ENCODE data around the gene RIT2.

Gene RIT2

DNA sequence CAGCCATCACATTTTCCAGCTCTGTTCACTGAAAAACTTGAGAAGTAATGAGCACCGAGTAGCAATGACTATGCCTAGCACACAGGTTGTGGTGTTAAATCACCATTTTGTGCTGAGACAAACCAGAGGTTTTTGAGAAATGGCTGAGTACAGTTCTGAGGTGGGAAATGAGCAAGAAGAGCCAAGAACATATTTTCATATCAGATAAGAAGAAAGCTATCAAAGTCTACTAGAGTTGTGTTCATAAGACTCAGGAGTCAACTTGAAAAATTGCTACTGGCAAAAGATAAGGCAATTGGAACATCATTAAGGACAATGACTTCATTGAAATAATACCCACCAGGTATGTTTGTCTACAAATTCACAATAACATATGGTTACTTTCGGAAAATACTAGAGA lies 108.1 kb downstream of the RIT2 start:
- no peak for DNase-seq

DNA sequence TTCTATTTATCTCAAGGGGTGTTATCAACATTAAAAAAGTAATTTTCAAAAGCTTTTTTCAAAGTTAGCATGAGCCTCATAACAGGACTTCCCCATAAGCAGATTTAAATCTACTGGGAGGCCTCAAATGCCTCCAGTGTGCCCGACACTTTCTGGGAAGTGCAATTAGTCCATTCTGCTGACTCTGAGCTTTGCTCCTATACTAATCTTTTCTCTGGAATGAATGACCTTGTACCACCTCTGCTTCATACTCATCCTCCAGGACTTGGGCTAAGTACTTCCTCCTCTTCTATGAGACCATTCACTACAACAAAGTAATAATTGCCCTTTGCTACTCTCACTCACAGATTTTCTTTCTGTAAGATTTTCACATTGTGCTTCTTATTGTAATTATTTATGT lies 111.1 kb downstream of the RIT2 start:
- DNase-seq: peak; percentile 25

DNA sequence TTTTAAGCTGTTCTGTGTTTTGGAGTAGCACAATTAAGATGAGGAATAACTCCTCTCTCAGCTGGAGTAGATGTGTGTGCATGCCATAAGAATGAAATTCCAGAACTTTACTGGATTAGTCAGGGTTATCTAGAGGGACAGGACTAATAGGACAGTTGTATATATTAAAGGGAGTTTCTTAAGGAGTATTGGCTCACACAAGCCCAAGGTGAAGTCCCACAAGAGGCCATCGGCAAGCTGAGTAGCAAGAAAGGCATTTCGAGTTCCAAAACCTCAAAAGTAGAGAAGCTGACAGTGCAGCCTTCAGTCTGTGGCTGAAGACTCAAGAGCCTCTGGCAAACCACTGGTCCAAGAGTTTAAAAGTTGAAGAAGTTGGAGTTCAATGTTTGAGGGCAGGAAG lies 113.7 kb downstream of the RIT2 start:
- DNase-seq: no peak

DNA sequence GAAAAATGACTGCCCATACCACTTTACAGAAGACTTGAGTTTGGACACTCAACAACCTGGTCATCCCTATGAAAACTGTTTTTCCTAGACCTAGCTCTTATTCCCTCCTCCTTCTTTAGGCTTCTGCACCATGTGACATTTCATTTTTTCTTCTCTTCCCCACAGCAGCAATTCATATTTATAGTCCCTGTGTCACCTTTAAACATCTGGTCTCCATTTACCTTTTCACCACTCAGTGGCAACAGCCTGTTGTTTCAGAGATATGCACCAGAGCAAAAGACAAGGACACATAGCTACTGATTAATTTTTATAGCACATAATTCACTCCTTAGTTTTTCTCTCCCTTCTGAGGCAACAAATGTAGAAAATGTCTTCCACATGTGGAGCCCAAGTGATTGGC lies 118.7 kb downstream of the RIT2 start:
- no peak for DNase-seq

DNA sequence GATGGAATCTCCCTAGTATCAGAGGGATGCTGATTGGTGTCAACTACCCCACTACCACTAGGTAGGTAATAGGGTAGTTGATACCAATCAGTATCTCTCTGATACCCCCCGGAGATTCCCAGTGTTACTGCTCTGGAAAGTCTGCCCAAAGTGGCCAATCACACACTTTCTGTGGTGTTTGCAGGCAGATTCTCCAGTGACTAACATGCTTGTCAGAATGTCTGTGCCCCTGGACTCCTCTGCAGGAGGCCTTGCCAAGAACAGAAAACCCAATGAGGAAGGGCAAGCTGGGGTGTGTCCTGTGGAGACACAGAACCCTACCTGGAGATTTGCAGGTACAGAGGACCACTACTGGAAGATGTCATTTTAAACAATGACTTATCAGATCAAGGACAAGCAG lies 135.1 kb downstream of the RIT2 start:
- DNase-seq: no peak

DNA sequence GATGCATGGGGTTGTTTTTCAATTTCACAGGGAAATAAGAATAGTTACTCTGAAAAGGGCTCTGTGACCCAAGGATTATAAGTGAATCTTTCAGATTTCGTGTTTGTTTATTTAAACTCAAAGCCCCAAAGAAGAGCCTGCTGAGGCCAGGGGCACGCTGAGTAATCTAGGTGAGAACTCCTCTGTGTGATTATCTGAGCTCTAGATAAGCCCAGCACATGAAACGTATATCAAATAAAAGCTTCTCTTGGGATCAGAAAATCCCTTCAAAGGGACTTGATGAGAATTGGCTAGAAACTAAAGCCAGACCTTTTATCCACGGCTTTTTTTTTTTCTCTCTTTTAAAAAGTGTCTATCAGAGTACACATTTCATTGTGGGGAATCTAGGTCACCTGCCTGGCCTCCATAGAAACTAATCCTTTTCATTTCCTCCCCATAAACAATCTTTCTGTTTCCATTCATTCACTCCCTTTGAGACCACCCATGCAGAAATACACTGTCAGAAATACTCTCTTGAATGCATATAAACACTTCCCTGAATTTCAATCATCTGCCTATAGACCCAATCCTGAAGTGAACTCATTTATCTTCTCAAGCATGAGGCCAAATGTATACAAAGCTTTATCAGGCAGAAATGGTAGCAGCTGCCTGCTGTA lies 137.4 kb downstream of the RIT2 start:
- DNase-seq: peak; percentile 24

DNA sequence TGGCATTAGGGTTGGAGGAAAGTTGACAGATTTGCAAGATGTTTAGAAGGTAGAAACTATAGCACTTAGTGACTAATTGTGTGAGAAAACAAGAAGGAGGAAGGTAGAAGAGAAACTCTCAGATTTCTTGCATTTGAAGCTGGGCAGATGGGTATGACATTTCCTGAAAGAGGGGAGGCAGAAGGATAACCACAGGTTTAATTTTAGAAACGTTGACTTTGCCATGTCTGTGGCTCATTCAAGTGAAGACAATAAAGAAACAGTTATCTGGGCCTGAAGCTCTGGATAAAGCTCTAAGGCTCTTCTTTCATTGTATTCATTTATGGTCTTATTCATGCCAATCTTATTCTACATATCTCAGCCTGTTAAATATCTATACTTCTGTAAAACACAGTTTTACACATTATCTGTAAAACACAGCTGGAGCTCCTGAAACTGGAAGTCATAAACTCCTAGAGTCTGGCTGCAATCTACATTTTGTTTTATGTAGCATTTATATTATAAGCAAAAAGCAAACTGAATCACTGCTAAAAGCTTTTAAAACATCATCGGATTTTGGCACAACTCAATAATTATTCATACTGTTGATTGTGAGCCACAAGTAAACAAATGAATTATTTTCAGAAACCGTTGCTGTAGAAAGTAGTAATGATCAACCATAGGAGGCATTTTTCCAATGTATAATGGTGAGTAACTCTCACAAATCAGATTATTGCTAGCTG lies 138.5 kb downstream of the RIT2 start:
- DNase-seq: no peak

DNA sequence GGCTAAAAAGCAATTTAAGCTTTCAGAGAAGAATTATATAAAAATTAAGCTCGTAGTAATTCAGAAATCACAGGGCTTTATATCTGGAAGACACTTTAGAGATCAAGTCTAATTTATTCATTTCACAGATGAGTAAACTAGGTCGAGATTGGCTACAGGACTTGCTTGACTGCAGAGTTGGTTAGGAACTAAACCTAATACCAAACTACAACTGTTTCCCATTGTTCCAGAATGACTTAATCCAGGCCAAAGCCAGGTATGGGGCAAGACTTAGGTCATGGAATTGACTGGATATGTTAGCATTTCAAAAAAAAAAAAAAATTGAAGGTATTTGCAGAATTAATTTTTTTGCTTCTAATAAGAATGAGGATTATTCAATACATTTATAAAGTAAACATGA lies 146.1 kb downstream of the RIT2 start:
- no peak for DNase-seq

DNA sequence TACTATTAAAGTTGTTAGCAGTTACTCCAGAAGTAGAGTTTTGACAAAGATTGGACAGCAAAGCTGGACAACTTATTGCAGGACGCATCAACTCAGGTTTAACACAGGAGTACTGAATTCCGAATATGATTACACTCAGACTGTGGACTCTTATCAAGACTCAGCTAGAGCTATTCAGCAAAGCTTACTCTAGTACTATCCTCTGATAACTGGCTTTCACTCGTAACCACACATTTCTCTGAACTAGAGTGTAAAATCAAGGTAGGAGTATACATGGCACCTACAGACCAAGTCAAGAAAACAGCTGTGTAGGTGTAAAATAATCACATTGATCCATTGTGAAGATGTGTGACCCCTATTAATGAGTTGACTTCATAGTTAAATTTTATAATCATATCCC lies 154.2 kb downstream of the RIT2 start:
- no peak for DNase-seq

DNA sequence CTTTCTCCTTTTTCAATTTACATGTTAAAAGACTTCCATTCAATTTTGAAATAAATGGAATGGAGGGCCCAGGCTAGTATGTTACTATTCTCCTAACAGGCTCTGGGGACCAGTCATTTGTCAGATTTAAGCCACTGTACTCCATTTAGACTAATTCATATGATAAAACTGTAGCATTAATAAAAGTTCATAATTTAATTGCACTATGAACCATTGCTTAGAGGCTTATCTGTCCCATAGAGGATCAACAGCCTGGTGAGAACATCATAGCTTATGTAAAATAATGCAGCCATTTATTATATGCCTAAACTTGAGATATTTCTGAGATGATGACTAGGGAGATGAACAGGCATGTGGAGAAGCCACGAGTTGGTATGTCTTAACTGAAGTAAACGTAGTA lies 156.0 kb downstream of the RIT2 start:
- DNase-seq: no peak

DNA sequence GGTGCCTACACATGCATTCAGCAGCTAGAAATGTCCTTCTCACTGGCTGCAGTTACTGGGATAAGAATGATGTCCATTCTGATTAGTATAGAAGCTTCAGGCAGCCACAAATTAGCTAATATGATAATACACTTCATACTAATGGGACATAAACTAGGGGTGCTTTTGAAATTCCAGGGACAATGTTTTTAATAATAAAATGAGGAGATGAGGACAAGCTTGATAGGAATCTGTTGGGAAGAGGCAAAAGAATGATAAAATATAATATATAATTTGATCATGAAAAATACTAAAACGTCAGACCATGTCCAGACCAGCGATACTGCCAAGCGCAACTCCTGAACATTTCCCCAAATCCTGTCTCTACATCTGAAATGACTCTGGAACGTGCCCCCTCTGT lies 157.1 kb downstream of the RIT2 start:
- no peak for DNase-seq

DNA sequence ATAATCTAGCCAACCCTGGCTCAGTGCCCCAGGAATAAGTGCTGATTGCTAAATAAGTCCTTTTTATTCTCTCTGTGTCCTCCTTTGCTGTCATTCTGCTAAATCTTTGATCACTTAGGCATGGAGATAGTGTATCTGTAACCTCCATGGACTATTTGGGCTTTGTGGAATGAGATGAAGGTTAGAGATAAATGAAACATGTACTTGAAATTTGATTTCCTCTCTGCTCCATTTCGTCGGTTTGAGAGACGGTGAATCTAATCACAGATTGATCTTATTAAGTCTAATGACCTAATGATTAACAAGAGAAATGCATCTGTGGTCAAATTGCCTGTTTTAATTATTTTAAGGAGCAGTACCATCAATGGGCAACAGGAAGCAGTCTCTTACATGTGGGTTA lies 159.2 kb downstream of the RIT2 start:
- no peak for DNase-seq

DNA sequence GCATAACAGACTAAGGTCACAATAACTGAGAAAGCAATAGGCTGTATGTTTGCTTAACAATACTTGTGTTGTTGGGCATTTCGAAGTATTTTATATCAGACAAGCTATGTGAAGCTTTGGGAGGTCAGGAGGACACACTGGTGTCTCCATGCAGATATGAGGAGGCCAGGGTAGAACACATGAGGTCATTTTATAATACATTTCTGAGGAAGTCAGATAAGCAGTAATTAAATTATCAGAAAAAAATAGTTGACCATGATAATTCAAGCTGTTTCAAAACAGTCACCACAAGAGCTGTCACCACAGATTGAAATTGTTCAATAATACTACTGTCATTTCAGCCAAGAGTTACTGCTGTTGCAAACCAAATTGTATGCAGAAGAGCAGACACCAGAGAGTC lies 160.6 kb downstream of the RIT2 start:
- no peak for DNase-seq

DNA sequence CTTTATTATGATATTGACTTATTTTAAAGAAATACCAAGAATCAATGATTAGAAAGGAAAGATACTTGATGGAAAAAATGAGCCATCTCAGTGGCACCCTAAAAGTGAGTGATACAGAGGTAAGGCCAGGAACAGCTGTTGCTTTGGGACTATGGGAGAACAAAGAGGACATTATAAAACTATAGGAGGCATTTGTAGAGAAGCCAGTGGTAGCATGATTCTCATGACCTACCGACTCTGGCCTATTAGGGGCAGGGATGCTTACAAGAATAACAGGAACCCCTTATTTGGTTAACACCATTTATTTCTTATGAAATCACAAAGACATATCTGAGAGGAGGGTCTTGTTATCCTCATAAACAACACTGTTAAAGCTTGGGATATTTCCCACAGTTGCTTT lies 162.2 kb downstream of the RIT2 start:
- DNase-seq: no peak

DNA sequence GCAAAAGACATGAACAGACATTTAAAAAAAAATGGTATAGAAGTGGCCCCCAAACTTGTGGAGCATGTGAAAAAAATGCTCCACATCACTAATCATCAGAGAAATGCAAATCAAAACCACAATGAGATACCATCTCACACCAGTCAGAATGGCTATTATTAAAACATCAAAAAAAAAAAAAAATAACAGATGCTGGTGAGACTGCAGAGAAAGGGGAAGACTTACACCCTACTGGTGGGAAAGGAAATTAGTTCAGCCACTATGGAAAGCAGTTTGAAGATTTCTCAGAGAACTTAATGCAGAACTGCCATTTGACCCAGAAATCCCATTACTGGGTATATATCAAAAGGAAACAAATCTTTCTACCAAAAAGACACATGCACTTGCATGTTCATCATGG lies 164.8 kb downstream of the RIT2 start:
- no peak for DNase-seq

DNA sequence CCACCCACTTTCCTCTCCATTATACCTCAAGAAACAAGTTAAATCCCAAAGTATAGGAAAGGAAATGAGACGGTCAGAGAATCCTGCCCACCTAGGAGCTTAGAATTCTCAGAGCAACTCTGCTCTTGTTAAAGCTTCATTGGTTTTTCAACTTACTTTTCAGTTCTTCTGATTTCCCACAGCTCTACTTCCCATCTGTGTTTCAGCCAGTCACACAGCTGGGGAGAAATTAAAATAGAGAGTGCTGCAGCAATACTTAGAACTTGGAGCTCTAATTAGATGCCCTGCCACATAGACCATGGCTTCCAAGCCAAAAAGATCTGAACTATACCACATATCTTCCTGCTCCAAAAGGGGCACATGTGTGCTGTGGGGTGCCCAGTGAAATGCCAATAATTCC lies 166.7 kb downstream of the RIT2 start:
- no peak for DNase-seq

DNA sequence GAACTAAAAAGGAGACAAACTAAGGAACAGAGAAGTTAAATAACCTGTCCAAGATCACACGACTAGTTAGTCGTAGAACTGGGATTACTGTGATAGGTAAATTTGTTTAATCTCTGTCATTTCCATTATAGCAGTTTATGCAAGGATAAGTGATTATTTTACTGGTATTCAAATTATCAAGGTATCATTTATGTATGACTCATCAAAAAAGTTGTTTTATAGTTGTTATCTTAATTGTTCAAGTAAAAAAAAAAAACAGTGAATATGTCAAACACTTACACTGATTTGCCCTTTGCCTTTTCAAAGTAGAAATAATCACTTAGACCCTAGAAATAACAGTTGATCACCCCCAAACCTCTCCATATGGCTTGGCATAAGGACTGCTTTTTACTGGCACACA lies 173.6 kb downstream of the RIT2 start:
- DNase-seq: no peak

DNA sequence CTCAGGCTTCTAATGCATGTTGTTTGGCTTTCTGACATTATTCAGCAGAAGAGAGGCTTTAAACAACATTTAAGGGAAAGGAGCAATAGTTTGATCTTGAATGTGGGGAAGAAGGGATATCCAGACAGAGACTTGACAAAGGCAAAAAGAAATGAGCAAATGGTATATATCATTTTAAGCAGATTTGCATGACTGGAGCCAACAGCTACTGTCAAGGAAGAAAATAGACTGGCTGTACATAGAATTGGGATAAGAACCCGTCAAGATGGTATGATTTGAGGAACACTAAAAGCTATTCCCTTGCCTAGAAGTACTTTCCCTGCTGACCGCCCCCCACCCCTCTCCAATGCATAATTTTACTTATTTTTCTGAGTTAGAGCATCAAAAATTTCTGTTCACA lies 174.5 kb downstream of the RIT2 start:
- no peak for DNase-seq

DNA sequence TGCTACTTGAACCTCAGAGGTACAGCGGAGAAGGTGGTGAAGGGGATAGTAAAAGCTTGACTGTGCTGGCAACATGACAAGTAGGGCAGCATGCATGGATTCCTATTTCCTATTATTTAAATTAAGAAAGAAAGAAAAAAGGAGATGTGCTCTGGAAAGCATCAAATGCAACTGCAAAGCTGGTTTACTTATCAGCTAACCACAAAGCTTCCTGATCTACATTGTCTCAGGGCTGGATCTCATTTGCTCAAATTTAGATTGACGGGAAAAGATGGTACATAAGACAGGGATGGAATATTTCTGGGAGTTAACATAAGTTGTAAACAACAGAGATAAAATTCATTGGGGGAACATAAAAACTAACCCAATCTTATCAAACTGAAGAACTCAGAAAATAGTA lies 178.0 kb downstream of the RIT2 start:
- no peak for DNase-seq

DNA sequence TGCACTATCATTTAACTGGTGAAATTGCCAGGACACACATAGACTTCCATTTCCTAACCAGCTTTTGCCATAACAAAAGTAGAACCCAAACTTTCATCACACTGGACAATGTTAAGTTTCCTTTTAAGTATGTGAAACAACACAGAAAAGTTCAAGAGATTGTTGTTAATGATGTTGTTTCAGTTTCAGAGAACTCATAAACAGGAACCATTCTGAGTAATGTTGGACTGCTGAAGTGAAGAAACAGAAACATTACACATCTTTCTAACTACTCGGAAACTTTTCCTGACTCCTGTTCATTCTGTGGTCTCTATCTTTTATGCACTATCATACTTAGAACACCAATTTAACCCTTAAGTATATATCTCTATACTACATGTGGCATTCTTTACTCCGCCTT lies 179.2 kb downstream of the RIT2 start:
- DNase-seq: no peak

DNA sequence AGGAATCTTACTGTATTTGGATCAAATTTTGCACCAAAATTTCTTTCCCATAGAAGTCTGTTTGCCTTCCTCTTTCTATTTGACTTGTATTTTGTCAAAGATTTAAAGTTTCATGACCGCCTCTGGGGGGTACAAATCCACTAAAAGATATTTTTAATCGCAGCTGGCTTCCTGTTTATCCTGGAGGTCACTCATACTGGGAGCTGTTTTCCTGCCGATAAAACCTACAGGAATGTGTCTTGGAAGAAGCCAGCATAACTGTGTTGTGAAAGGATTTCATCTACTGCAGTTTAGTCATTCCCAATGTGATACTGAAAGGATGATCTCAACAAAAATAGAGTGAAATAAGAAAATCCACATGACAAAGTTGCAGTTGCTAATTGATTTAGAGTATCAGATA lies 184.0 kb downstream of the RIT2 start:
- DNase-seq: no peak

DNA sequence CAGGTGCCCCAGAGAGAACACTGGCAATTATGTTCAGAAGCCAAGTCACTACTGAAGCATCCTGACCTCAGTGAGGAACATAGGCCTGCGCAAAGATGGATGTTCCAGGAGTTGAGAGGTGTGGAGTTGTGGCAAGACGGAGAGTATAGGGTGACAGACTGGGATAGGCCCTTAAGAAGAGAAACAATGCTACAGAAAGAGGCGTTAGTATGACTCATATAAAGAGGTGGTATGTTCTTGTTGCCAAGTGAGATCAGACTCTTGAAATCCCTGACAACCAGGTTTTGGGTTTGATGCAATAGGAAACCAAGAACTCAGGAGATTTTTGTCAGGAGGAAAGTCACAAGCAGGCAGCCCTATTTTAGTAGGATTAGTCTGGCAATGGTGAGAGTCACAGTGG lies 185.6 kb downstream of the RIT2 start:
- DNase-seq: no peak

DNA sequence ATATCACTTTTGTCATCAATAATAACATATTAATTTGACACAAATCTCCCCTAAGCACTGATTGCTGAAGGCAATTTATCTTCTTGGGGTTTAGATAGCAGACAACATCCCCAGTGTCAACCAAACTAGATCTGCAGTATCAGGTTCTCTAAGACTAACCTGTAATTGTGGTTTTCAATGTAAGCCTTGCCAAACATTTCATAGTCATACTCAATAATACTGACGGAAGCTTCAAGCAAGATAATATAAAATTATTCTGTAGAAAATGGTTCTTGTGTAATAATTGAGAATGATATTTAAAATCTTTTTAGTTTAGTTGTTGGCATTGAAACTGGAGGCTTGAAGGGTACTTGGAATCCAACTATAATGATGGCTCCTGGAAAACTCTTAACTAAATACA lies 186.3 kb downstream of the RIT2 start:
- DNase-seq: no peak

DNA sequence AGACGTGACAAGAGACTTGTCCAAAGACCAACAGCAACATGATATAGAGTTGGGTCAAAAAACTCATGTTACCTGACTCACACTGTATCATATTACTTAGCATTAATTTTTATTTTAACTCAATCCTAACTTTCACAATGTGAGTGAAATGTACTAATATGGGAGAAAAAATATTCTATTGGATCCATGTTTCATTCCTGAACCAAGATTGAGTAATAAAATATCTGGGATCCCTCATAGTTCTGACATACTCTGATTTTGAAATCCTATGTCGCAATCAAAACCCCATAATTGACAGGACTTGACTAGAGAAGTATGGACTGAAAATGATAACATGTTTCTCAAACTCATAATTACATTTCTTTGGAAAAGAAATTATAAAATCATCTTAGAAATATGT lies 190.4 kb downstream of the RIT2 start:
- DNase-seq: no peak

DNA sequence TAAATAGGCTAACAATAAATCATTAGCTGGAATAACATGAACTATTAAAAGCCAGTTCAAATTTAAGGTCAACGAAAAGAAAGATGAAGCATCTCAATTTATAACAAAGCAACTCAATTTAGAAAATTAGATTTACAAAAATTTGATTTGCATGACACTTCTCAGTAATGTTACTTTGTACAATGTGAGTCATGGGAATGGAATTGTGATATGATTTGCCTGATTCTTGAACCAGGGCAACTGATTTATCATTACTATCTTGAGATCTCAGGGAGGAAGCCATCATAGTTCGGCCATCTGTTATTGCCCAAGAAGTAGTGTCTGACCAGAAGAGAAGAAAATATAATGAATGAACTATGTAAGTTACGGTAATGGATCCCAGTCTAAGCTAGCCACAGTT lies 193.1 kb downstream of the RIT2 start:
- DNase-seq: no peak
